ENCODE data around the gene SLC49A3.
A peak's percentile ranks its signal among the peaks of the same experiment; 100 is the strongest.

SLC49A3 gene

GRCh38 chr4:663438-664428 is 25.2 kb downstream of the SLC49A3 start:
- Mint-ChIP-seq H3K9me3 (peaks cover 4% of the 10 kb centered on the region), H3K4me1 (peaks cover 5% of the 10 kb centered on the region), H3K36me3 (peaks cover 10% of the 10 kb centered on the region), H3K4me3 (peak overlapping the region; percentile 86), H3K27ac (peak overlapping the region; percentile 81), H3K27me3 (no peaks in the 10 kb centered on the region)
- ATAC-seq (ENCODE audit: low read depth), result peak; percentile 90
- peak; percentile 49 to 58 for DNase-seq (ENCODE audit: low spot score in 2 of 2)

GRCh38 chr4:663046-663437 is 25.9 kb downstream of the SLC49A3 start:
- DNase-seq (ENCODE audit: low spot score in 2 of 2), result no peak
- H3K9me3 Mint-ChIP-seq, result peaks cover 4% of the 10 kb centered on the region
- H3K27me3 Mint-ChIP-seq, result no peaks in the 10 kb centered on the region
- no peak for ATAC-seq (ENCODE audit: low read depth)
- H3K36me3 Mint-ChIP-seq, result peaks cover 10% of the 10 kb centered on the region
- peaks cover 5% of the 10 kb centered on the region for H3K4me1 Mint-ChIP-seq
- H3K4me3 Mint-ChIP-seq, result peak overlapping the region; percentile 85
- H3K27ac Mint-ChIP-seq, result peak overlapping the region; percentile 81

GRCh38 chr4:661881-662761 is 26.8 kb downstream of the SLC49A3 start:
- Mint-ChIP-seq H3K4me1 (peaks cover 5% of the 10 kb centered on the region), H3K27ac (peak overlapping the region; percentile 81), H3K4me3 (peak overlapping the region; percentile 85), H3K36me3 (peaks cover 10% of the 10 kb centered on the region), H3K27me3 (no peaks in the 10 kb centered on the region), H3K9me3 (peaks cover 4% of the 10 kb centered on the region)
- ATAC-seq (ENCODE audit: low read depth) (no peak), DNase-seq (ENCODE audit: low spot score in 2 of 2) (no peak)

GRCh38 chr4:661231-661630 is 27.7 kb downstream of the SLC49A3 start:
- H3K9me3 Mint-ChIP-seq, result peaks cover 4% of the 10 kb centered on the region
- peaks cover 5% of the 10 kb centered on the region for H3K4me1 Mint-ChIP-seq
- DNase-seq (ENCODE audit: low spot score in 2 of 2) (no peak), ATAC-seq (ENCODE audit: low read depth) (no peak)
- H3K36me3 Mint-ChIP-seq, result peaks cover 10% of the 10 kb centered on the region
- no peaks in the 10 kb centered on the region for H3K27me3 Mint-ChIP-seq
- H3K27ac Mint-ChIP-seq, result no peak overlapping the region
- H3K4me3 Mint-ChIP-seq, result no peak overlapping the region

GRCh38 chr4:660401-660800 is 28.6 kb downstream of the SLC49A3 start:
- H3K27ac Mint-ChIP-seq, result no peak overlapping the region
- ATAC-seq (ENCODE audit: low read depth) (no peak), DNase-seq (ENCODE audit: low spot score in 2 of 2) (no peak)
- H3K36me3 Mint-ChIP-seq, result peaks cover 10% of the 10 kb centered on the region
- no peaks in the 10 kb centered on the region for H3K27me3 Mint-ChIP-seq
- no peak overlapping the region for H3K4me3 Mint-ChIP-seq
- peaks cover 4% of the 10 kb centered on the region for H3K9me3 Mint-ChIP-seq
- H3K4me1 Mint-ChIP-seq, result peaks cover 5% of the 10 kb centered on the region

GRCh38 chr4:659851-660250 is 29.1 kb downstream of the SLC49A3 start:
- peaks cover 4% of the 10 kb centered on the region for H3K9me3 Mint-ChIP-seq
- no peak overlapping the region for H3K4me3 Mint-ChIP-seq
- ATAC-seq (ENCODE audit: low read depth), result no peak

GRCh38 chr4:658681-659667 is 30.0 kb downstream of the SLC49A3 start:
- Mint-ChIP-seq H3K4me1 (peaks cover 2% of the 10 kb centered on the region), H3K27me3 (no peaks in the 10 kb centered on the region), H3K9me3 (peaks cover 4% of the 10 kb centered on the region), H3K36me3 (peaks cover 10% of the 10 kb centered on the region), H3K27ac (no peak overlapping the region), H3K4me3 (no peak overlapping the region)
- ATAC-seq (ENCODE audit: low read depth) (no peak), DNase-seq (ENCODE audit: low spot score in 2 of 2) (no peak)

More at GRCh38 chr4:659851-660250, 29.1 kb downstream of the SLC49A3 start:
- no peak overlapping the region for H3K27ac Mint-ChIP-seq
- peaks cover 5% of the 10 kb centered on the region for H3K4me1 Mint-ChIP-seq
- no peak for DNase-seq (ENCODE audit: low spot score in 2 of 2)
- peaks cover 10% of the 10 kb centered on the region for H3K36me3 Mint-ChIP-seq
- no peaks in the 10 kb centered on the region for H3K27me3 Mint-ChIP-seq

- Mint-ChIP-seq H3K27me3 (no peaks in the 10 kb centered on the region), H3K27ac (no peak overlapping the region)
- DNase-seq (ENCODE audit: low spot score in 2 of 2), result no peak
Measured at GRCh38 chr4:657834-658667, 30.9 kb downstream of the SLC49A3 start.

GRCh38 chr4:657338-657833 is 31.6 kb downstream of the SLC49A3 start:
- no peak for DNase-seq (ENCODE audit: low spot score in 2 of 2)
- Mint-ChIP-seq H3K27ac (no peak overlapping the region), H3K4me1 (peaks cover 2% of the 10 kb centered on the region), H3K36me3 (peaks cover 10% of the 10 kb centered on the region), H3K9me3 (peaks cover 4% of the 10 kb centered on the region), H3K27me3 (peaks cover 1% of the 10 kb centered on the region), H3K4me3 (no peak overlapping the region)
- no peak for ATAC-seq (ENCODE audit: low read depth)

More at GRCh38 chr4:657834-658667, 30.9 kb downstream of the SLC49A3 start:
- no peak for ATAC-seq (ENCODE audit: low read depth)
- Mint-ChIP-seq H3K36me3 (peaks cover 10% of the 10 kb centered on the region), H3K9me3 (peaks cover 4% of the 10 kb centered on the region), H3K4me3 (no peak overlapping the region), H3K4me1 (peaks cover under 1% of the 10 kb centered on the region)

GRCh38 chr4:656436-657337 is 32.3 kb downstream of the SLC49A3 start:
- H3K27me3 Mint-ChIP-seq, result peaks cover 5% of the 10 kb centered on the region
- no peak overlapping the region for H3K27ac Mint-ChIP-seq
- ATAC-seq (ENCODE audit: low read depth), result no peak
- peaks cover 4% of the 10 kb centered on the region for H3K9me3 Mint-ChIP-seq
- no peak overlapping the region for H3K4me3 Mint-ChIP-seq
- peaks cover 10% of the 10 kb centered on the region for H3K36me3 Mint-ChIP-seq
- no peak for DNase-seq (ENCODE audit: low spot score in 2 of 2)
- peaks cover 2% of the 10 kb centered on the region for H3K4me1 Mint-ChIP-seq

GRCh38 chr4:655464-656151 is 33.3 kb downstream of the SLC49A3 start:
- peaks cover 7% of the 10 kb centered on the region for H3K27me3 Mint-ChIP-seq
- ATAC-seq (ENCODE audit: low read depth) (no peak), DNase-seq (ENCODE audit: low spot score in 2 of 2) (no peak)
- H3K36me3 Mint-ChIP-seq, result peaks cover 6% of the 10 kb centered on the region
- H3K4me1 Mint-ChIP-seq, result peaks cover 2% of the 10 kb centered on the region
- H3K27ac Mint-ChIP-seq, result no peak overlapping the region
- H3K9me3 Mint-ChIP-seq, result peaks cover under 1% of the 10 kb centered on the region
- H3K4me3 Mint-ChIP-seq, result no peak overlapping the region
